Activated CD8-positive, alpha-beta memory T cell treated with anti-CD3 and anti-CD28 coated beads for 1 hour (primary cell): ENCODE data around the gene MAS1L.

Source experiments
- DNase-seq, 2 donors: peaks; one replicate each; pipeline ENCODE4 v3.0.0-alpha.2; 2020; ENCODE audit warnings: low read depth in 1 of 2; ENCODE audit errors: extremely low read depth in 1 of 2

MAS1L gene, protein sequence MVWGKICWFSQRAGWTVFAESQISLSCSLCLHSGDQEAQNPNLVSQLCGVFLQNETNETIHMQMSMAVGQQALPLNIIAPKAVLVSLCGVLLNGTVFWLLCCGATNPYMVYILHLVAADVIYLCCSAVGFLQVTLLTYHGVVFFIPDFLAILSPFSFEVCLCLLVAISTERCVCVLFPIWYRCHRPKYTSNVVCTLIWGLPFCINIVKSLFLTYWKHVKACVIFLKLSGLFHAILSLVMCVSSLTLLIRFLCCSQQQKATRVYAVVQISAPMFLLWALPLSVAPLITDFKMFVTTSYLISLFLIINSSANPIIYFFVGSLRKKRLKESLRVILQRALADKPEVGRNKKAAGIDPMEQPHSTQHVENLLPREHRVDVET

DNA sequence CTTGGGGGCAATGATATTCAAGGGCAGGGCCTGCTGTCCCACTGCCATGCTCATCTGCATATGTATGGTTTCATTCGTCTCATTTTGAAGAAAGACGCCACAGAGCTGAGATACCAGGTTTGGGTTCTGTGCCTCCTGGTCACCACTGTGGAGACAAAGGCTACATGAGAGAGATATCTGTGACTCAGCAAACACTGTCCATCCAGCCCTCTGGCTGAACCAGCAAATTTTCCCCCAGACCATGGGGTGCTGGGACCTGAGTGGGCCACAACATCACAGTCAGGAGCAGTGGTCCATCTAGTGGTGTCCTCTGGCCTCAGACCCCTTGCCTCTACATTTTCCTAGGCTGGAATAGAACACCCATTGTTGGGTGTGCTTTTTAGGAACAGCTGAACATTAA, at the start of gene MAS1L:
Gene MAS1L (minus strand): TSS at position 297 of the 400 bp plus-strand sequence. CDS start 54 bp downstream, at position 243.
- DNase-seq = no peak

DNA sequence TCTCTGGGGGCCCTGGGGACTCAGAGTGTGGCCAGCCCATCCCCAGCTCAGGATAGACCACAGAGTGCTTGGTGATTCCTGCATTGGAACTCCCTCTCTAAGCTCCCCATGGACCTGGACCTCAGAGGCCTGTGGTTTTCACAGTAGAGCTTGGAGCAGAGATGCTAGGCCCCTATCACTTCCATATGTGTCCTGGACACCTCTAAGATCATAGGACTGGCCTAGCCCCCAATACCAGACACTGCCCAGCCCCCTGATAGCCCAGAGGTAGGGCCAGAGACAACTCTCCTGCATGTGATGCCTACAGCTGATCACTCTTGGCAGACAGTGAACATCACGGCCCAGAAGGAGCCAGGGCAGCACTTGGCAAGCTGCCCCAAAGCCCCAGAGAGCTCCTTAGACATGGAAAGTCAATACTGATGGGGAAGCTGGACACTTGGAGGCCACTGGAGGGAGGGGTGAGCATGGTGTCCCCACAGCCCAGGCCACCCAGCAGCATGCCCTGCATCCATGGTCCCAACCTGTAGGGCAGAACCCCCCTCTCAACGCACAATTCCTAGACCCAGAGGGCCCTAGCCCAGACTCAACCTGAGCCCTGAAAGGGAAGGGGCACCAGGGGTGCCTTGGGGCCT, 44.7 kb upstream of the MAS1L start:
- DNase-seq = no peak

DNA sequence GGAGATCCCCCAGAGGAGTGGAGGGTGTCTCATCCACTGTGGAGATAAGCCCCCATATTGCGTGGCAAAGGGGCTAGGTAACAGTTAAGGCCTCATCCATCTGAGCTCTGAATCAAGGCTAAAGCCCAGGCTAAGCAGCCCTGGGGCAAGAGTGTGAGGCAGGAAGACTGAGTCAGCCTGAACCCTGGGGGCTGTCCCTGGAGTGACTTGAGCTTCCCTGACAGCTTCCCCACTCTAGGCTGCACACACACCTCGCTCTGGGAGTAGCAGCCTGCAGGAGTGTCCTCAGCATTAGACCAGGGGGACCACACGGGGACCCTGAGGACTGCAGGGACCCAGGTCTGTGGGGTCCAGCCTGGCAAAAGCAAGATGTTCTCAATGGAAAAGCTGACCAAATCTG, 43.9 kb upstream of the MAS1L start:
- no peak for DNase-seq

DNA sequence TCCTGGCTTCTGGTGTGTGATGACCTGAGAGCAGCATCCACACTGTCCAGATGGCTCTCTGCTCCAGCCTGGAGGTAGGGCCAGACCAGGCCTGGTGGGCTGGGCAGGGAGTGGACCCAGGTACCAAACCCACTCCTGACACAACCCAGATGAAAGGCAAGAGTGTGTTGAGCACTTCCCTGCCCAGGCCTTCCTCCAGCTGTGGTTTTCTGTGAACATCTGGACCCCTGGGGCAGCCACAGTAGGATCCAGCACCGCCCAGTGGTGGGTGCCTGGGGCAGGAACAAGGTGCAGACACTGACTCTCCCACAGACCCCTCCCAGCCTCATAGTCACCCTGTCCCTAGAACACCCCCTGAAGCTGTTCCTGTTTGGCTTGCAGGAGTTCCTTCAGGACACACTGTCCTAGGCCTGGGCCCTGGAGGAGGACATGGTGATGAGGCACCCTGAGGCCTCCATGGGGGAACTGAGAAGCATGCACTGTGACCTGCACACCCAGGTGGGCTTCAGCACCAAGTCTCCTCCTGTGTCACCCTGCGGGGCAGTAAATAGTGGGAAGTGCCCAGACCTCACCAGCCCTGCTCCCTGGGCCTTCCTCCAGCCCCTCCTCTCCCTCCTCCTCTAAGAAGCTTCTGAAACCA, 43.0 kb upstream of the MAS1L start:
- DNase-seq = no peak

DNA sequence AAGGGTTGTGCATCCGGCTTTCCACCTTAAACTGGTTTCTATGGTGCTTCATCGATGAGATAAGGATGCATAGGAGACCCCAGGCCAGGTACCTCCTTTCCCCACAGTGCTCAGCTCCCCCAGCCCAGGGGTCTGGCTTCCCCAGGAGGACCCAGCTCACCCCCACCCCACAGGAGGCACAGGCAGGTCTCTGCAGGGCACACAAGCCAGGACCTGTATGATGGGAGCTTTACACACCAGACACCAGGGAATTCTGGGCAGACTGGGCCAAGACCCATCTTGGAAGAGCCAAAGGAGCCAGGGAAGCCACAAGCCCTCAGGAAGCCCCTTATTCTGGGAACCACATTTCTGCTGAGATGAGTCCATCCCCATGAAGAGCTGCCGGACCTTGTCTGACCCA, 42.2 kb upstream of the MAS1L start:
- DNase-seq = no peak

DNA sequence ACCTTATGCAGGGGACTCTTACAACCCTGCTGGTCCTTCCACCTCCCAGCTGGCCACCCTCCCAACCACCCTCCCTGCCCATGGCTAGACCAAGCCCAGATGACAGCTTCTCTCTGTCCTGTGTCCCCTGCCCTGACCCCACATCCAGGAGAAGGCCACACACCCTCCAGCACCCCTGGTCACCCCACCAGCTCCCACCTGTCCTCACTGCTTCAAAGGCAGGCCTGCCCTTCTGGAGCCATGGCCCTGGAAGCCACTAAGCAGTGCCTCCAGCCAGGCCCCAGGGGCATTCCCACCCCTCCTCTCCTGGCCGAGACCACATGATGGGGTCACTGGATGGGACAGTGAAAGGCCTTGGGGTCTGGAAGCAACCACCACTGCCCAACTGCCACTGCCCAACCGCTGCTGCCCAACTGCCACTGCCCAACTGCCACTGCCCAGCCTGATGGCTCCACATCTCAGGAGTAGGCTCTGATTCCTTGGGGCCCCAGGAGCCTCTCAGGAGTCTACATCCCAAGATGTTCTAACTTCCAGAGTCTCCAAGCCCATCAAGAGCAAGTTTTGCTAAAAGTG, 41.3 kb upstream of the MAS1L start:
- DNase-seq = no peak

DNA sequence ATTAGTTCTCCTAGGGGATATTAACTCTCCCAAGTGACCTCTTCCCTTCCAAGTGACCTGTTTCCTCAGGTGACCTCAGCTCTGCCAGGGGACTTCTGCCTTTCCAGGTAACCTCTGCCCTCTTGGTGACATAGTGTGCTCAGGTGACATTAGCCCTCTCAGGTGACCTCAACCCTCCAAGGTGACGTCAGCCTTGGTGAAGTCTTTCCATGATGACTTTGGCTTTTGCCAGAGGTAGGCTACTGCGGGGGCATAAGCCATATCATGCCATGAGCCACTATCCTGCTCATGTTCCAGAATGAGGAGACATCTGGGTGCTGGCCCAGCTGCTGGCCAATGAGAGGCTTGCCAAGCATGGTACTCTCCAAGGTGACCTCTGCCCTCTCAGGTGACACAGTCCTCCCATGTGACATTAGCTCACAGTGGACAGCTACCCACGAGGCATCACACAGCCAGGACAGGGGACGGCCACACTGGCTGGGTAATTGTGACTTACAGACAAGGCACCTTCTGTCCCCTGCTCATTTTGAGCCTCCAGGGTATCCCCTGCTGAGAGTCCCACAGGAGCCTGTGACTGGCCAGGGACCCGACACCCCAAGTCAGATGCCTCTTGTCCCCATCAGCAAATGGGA, 40.7 kb upstream of the MAS1L start:
- no peak for DNase-seq

DNA sequence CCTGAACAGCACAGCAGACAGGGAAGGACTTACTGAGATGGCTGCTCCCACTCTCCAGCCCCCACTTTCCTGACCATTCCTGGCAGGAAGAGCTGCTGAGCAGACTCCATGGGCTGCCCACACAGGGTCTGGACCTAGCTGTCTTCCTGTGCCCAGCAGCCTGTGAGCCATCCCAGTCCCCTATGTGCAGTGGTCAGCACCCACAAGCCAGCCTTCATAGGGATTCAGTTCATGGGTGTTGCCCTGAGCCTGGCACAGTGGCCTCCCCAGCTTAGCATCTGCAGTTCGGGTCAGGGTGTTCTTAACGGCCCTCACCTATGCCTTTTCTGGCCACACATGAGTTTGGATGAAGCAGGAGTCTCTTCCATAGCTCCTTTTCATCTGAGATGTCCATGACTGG, 39.8 kb upstream of the MAS1L start:
- no peak for DNase-seq

DNA sequence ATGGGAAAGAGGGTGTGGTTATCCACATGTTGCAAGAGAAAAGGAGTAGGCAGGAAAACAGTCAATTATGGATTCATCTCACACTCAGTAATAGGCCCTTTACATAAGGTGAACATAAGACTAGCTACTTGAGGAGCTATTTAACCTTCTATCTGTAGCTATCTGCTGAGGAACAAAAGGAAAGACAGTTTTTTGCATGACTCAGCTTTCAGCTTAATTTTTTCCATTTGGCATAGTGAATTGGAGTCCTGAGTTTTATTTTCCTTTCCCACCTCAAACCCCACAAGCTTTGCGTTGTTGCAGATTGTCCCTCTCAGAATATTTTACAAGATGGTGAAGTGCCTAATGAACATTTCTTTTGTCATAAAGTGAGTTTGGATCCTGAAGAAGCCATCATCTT, 39.4 kb upstream of the MAS1L start:
- no peak for DNase-seq

DNA sequence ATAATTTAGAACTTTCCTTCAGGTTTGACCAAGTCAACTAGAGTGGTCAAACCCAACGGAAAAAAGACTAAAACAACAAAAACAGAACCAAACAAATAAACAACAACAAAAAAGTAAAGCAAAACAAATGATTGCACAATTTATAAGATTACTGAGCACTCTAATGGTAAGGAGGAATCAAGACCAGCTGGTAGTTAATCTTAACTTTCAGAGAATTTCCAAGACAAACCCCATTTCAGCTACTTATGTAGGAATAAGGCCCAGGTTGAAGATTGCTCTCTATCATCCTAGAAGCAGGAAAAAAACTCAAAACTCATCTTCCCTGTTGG, 37.5 kb upstream of the MAS1L start:
- DNase-seq = no peak

DNA sequence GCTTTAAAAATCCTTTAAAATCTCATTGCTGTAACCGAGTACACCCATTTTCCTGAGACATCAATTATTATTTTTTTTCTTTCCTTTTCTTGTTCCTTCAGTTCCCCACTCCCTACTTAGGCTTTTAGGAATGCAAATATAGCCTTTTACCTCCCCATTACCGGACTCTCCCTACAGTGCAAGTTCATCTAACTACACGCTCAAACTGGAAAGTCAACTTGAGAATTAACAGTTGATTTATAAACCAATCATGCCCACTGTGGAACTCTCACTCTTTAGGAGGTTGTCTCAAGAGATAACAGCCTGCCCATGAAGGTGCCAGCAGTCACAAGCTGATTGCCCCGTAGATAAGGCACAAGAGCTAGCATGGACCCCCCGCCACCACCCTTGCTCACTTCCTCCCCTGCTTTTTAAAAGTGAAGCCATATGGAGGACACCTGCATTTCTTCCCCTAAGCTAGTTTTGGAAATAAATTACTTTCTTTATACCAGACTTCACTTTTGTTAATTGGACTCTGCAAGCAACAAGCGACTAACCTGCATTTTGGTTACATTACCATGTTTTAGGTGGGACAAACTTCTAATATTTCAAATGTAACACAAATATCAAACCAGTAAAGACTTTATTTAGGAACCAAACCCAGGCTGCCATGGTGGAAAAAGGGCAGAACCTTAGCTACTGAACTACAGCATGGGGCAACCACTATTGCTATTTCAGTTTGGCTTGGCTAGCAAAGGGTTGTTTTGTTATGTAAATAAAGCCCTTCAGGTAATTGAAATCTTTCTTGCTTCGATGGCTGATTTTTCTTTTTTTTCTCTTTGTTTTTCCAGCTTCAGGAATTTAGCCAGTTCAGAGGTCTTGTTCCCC, 36.9 kb upstream of the MAS1L start:
- no peak for DNase-seq

DNA sequence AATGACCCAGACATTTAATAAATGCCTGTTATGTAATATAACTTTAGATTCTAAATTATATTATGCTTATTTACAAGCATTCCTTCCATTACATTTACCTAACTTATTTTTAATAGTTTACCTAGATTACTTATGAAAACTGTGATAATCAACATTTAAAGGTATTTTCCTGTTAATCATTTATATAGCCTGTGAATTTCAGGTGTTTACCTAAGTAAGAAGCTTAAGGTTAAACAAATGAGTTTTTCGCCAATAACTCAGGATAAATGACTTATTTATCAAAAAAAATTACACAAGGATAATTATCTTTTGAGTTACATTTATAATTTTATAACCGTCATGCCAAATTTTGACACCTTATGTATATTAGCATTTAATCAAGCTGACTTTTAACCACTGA, 36.3 kb upstream of the MAS1L start:
- no peak for DNase-seq

DNA sequence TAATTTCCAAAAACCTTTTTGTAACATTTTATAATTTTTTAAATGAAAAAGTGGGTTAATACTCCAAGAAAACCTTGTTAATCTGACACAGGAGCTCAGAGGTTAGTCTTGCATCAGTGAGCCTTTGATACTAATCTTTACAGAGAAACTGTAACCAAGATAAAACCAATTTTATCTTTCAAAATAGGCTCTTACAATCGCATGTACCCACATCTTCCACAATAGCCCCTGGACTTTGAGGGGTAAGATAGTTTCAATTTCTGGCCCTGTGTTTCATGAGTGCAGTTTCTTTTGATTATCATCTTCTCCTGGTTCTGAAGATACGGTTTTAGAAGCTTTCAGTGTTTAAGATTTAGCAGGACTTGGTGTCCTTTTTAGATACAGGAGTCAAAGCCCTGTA, 34.5 kb upstream of the MAS1L start:
- DNase-seq = no peak

DNA sequence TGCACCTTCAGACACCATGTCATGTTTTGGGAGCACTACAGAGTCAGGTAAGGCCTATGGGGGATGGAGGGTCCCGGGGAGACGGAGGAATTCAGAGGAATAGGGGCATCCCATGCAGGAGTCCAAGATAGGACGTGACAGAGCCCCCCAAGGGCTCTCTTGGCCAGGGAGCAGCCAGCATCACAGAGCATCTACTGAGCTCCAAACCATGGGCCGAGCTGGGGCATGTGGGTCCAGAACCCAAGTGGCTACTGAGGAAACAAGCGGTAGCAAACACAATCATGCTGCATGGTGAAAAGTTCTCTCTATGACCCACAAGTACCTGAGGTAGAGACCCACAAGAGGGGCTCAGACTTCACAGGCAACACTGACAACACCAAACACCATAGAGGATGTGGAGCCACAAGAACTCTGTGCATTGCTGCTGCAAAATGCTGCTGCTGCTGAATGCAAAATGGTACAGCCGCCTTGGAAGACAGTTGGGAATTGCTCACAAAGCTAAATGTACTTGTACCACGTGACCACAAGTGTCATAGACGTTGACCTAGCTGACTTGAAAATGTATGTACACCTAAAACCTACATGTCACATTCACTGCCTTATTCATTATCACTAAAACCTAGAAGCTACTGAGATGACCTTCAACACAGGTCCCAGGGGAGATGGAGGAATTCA, 33.4 kb upstream of the MAS1L start:
- DNase-seq = no peak

DNA sequence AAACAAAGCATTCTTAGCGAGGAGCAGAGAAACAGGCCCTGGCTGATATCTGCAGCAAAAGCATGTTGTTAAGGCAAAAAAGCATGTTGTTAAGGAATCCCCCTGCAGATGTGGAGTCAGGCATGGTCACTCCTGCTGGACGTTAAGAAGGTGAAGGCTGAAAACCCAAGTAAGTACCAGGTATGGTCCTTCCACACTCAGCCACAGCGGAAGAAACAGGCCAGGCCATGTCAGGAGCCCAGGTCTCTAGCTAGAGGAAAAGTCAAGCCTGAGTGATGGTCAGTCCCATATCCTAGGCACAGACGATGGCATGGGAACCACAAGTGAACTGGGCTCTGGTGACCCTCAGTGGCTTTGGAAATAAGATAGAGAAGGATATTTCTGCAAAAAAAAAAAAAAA, 32.5 kb upstream of the MAS1L start:
- no peak for DNase-seq

DNA sequence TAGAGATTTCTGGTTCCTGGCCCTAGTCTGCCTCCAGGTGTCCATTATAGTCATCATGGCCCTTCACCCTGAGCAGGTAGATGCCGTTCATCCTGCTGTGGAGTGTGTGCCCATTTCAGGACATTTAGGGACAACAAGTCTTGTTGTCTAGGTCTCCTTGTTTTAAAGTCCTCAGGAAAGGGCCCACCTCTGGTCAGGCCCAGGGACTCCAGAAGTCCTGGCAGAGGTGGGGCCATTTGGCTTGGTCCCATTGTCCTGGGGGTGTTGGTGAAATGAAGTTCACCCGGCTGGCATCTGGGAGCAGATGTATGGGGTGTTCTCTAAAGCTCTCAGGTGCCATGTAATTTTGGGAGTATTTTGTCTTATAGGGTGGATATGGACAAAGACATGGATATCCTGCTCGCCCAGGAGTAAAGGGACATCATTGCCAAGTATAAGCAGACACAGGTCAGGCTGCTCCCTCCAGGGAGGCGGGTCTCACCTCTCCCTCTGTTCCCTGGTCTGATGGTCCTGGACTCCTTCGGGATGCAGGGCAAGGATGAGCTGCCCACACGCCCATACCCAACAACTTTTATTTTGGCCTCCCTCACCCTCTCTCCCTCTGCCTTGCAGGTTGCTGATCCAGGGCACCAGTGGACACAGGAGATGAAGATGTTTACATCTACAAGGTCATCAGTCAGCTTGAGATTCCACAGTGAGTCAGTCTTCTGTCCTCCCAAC, 31.7 kb upstream of the MAS1L start:
- no peak for DNase-seq

DNA sequence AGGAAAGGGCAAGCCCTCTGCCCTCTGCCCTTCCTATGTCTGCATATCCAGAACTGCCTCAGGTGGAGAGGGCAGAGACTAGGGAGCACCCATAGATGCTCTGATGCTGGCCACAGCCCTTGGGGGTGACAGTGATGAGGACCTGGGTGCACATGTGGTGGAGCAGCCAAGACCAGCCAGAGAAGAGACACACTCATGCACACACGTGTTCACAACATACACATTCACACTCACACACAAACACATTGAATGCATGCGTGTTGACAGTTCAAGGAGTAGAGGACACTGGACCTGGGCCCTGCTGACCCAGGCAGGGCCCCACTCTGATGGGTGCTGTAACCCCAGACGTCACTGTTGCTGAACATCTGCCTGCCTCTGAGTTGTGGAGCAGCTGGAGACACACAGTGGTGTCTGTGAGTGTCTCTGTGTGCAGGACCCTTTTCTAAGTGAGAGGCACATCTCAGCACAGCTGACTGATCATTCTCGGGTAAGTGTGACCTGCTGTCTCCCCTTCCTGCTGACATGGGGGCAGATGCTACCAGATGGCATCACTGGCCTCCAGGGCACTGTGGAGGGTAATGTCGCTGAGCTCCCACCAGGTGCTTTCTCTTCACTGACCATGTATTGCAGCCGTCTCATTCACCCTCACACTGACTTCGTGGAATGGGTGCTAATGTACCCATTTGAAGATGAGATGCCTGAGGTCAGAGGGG, 30.1 kb upstream of the MAS1L start:
- no peak for DNase-seq

DNA sequence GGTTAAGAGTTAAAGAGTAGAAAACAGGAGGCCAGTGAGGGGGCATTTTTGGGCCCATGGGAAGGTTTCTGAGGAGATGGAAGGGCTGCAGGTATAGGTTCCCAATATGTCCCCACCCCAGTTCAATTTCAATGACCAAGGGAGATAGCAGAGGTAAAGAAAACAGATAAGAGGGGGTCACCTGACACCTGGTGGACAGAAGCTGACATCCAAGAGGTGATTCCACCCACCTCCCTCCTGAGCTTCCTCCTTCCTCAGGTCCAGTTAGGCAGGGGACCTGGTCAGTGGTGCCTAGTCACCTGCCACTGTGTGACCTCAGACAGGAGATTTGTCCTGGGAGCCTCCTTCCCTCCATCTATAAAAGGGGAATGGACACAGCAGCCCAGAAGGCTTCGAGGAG, 29.5 kb upstream of the MAS1L start:
- no peak for DNase-seq

DNA sequence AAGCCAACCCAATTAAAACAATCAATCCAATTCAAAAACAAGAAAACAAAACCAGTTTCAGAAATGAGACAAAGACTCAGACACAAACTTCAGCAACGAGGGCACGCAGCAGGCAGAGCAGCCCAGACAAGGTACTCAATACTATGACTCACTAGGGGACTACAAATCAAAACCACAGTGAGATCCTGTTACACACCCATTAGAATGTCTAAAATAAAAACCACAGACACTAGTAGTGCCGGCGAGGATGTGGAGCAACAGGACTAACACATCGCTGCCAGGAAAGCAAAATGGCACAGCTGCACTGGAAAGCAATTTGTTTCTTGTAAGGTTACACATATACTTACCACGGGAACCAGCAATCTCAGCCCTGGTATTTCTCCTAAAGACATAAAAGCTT, 28.4 kb upstream of the MAS1L start:
- no peak for DNase-seq
